C4-2B (cell line): ENCODE results near the gene FDPS.

Experiments used
- CTCF ChIP-seq: fragments of 450-650 bp; conservative IDR thresholded peaks from 2 replicates; pipeline ENCODE4 v1.5.1; 2017; ENCODE audit warnings: mild to moderate bottlenecking
- ZFX ChIP-seq: fragments of 450-650 bp; IDR thresholded peaks from 2 replicates; pipeline ENCODE4 v1.6.1; 2017

GRCh38 chr1:155305881-155306391, 2.7 kb upstream of the FDPS start:
- TF ChIP-seq CTCF (no peak), ZFX (no peak)
